Breast epithelium (tissue), 4 donors: Measurements from ENCODE around the gene TENM4. TPM values are rescaled to one million over a fixed set of nuclear protein-coding genes. Genes with fewer than 3 reads are reported as not detected.

Experiments used
- DNase-seq, 2 donors: peaks; one replicate each; pipeline ENCODE4 v3.0.0-alpha.2; 2019; ENCODE audit warnings: low spot score in 2 of 2
- H3K27ac ChIP-seq, 2 donors: fragments of 200-600 bp; sonication (generic) in 1 of 2; one replicate each; pipeline ENCODE4 v1.5.1; 2016 to 2019; ENCODE audit warnings: mild to moderate bottlenecking in 1 of 2
- H3K27me3 ChIP-seq, 2 donors: fragments of 200-600 bp; sonication (generic) in 1 of 2; one replicate each; pipeline versions ENCODE4 v1.5.1 to v1.6.0; 2017 to 2019; ENCODE audit warnings: control low read depth in 1 of 2, mild to moderate bottlenecking in 1 of 2
- H3K36me3 ChIP-seq: fragments of 200-600 bp; one replicate; pipeline ENCODE4 v1.5.1; 2019
- H3K4me1 ChIP-seq, 2 donors: fragments of 200-600 bp; sonication (generic); one replicate each; pipeline ENCODE4 v1.5.1; 2016 to 2019; ENCODE audit warnings: control low read depth in 1 of 2
- H3K4me3 ChIP-seq, 3 donors: fragments of 200-600 bp; sonication (generic); 1 replicate in 2 of 3; 2 replicates in 1 of 3; pipeline ENCODE4 v1.5.1; 2016 to 2019; ENCODE audit warnings: mild to moderate bottlenecking in 3 of 3, moderate library complexity in 2 of 3
- H3K9me3 ChIP-seq, 2 donors: fragments of 200-600 bp; sonication (generic) in 1 of 2; one replicate each; pipeline ENCODE4 v1.5.1; 2016 to 2019; ENCODE audit warnings: control low read depth in 1 of 2
- CTCF ChIP-seq, 3 donors: fragments of 450-650 bp; IDR thresholded peaks; one replicate each; pipeline ENCODE4 v1.5.1; 2016 to 2017; ENCODE audit warnings: antibody characterized with exemption in 3 of 3, mild to moderate bottlenecking in 3 of 3, moderate library complexity in 3 of 3
- POLR2A ChIP-seq: fragments of 450-650 bp; IDR thresholded peaks from one replicate; pipeline ENCODE4 v1.6.1; 2016; ENCODE audit warnings: antibody characterized with exemption, mild to moderate bottlenecking, moderate library complexity
- POLR2AphosphoS5 ChIP-seq, 3 donors: sonication (generic); formaldehyde crosslinking; IDR thresholded peaks; one replicate each; pipeline ENCODE4 v1.6.1; 2017; ENCODE audit warnings: antibody characterized with exemption in 3 of 3
- intact Hi-C: fragments of 100-400 bp; cut with DNase I; formaldehyde crosslinking; loops from one replicate; pipeline ENCODE4 v1.15.1; 2023; ENCODE audit warnings: low total_unique reads
- total RNA-seq, 3 donors: library from RNA; depleted of rRNA; stranded (reverse); fragments of >200 nt; gene quantifications; one replicate each; pipeline ENCODE4 v1.1.0, GENCODE V29; 2016

TENM4 gene
- total RNA-seq, 3 donors from 2014 or later, result 0.29 to 7.9 (median 4.8) TPM

DNA sequence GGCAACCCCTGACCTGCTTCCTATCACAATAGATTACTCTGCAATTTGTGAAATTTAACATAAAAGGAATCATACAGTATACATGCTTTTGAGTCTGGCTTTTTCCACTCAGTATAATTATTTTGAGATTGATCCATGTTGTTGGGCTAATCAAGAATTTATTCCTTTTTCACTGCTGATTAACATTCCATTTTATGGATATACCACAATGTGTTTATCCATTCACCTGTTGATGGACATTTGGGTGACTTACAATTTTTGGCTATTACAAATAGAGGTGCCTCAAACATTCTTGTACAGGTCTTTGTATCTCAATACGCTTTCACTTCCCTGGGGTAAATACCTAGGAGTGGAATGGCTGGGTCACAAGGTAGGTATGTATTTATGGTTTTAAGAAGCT is 24.9 kb downstream of the TENM4 start:
- Histone ChIP-seq H3K27me3 (no peaks in the 10 kb centered on the region), H3K27ac (no peak overlapping the region), H3K36me3 (no peaks in the 10 kb centered on the region), H3K4me1 (no peaks in the 10 kb centered on the region), H3K4me3 (no peak overlapping the region), H3K9me3 (peaks cover 0 to 14% of the 10 kb centered on the region in 2 donors)
- TF ChIP-seq POLR2AphosphoS5 (IDR thresholded peaks at IDR 0.05) (no peak), POLR2A (no peak), CTCF (IDR thresholded peaks at IDR 0.05) (no peak)
- intact Hi-C loops, result no loop called here
- DNase-seq, result no peak

GRCh38 chr11:79415411-79415810 is 25.4 kb downstream of the TENM4 start:
- Histone ChIP-seq H3K4me3 (no peak overlapping the region), H3K4me1 (no peaks in the 10 kb centered on the region), H3K36me3 (no peaks in the 10 kb centered on the region), H3K27ac (no peak overlapping the region), H3K27me3 (no peaks in the 10 kb centered on the region), H3K9me3 (peaks cover 0 to 14% of the 10 kb centered on the region in 2 donors)
- no peak for DNase-seq
- intact Hi-C loops, result no loop called here
- TF ChIP-seq POLR2A, result no peak
- no peak for TF ChIP-seq CTCF (IDR thresholded peaks at IDR 0.05)
- TF ChIP-seq POLR2AphosphoS5 (IDR thresholded peaks at IDR 0.05), result no peak

DNA sequence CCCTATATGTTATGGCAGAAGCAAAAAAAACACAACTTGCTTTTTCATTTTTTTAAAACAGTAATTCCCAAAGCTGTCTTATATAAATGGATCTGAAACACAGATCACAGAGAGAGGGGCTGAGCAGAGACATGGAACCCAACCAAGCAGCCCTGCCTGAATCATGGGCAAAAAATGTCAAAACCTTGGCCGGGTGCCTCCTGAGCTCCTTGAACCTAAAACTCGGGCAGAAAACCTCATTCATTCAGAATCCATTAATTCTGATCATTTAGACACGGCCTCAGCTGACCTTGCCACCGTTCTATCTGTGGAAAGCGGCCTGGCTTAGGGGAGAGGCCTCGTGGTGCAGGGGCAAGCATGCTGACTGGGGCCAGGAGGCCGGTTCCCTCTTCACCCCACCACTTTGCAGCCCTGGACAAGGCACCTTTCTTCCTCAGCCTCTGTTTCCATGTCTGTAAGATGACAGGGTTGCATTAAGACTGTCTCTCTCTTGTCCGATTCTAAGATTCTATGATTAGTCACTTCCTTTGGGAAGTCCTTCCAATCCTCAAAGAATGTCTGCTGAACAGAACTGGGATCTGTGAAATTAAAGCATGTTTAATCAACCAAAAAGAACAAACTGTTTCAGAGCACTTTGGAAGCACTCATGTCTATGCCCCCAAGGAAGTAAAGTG is 26.0 kb downstream of the TENM4 start:
- no peaks in the 10 kb centered on the region for H3K4me1 ChIP-seq
- H3K36me3 ChIP-seq, result no peaks in the 10 kb centered on the region
- H3K27me3 ChIP-seq, result no peaks in the 10 kb centered on the region
- H3K27ac ChIP-seq, result no peak overlapping the region
- intact Hi-C loops, result no loop called here
- DNase-seq, result no peak
- no peak overlapping the region for H3K4me3 ChIP-seq
- TF ChIP-seq POLR2AphosphoS5 (IDR thresholded peaks at IDR 0.05), result no peak
- no peak for TF ChIP-seq POLR2A
- TF ChIP-seq CTCF (IDR thresholded peaks at IDR 0.05), result no peak
- peaks cover 0 to 14% of the 10 kb centered on the region in 2 donors for H3K9me3 ChIP-seq

DNA sequence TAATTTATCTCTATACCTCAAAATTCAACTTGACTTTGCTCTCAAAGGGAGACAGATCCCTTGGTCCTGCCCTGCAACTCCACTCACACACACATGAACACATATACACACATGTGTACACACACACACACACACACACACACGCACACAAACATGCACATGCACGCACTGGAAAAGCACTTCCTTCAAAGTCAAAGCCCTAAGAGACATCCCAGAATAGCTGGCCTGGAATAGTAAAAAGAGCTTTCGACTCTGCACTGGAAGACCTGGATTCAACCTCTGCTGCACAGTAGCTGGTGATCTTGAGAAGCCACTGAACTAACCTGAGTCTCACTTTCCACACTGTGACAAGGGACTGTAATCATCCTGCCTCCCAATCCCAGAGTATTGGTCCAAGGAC is 26.8 kb downstream of the TENM4 start:
- intact Hi-C loops, result no loop called here
- no peak for TF ChIP-seq POLR2A
- no peak for TF ChIP-seq POLR2AphosphoS5 (IDR thresholded peaks at IDR 0.05)
- no peak for TF ChIP-seq CTCF (IDR thresholded peaks at IDR 0.05)
- no peak overlapping the region for H3K27ac ChIP-seq
- no peak overlapping the region for H3K4me3 ChIP-seq
- no peaks in the 10 kb centered on the region for H3K36me3 ChIP-seq
- no peaks in the 10 kb centered on the region for H3K4me1 ChIP-seq
- no peaks in the 10 kb centered on the region for H3K27me3 ChIP-seq
- peaks cover 0 to 14% of the 10 kb centered on the region in 2 donors for H3K9me3 ChIP-seq
- no peak for DNase-seq

DNA sequence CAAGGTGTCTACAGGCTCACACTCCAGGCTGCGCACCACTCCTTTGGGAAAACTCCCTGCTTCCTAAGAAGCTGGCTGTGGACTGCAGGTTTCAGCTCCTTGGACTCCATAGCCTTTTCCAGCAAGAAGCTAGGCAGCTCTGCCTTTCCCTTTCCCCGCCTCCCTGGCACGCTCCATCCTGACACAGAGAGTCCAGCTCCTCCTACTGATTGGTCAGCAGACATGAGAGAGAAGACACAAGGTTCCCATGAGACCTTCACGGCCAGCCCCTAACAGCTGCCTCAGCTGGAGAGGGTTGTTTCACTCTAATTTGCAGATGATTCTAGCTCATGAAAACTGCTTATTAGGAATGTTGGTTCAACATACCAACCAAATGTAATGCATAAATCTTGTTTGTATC is 27.6 kb downstream of the TENM4 start:
- no peaks in the 10 kb centered on the region for H3K36me3 ChIP-seq
- no peaks in the 10 kb centered on the region for H3K4me1 ChIP-seq
- H3K27ac ChIP-seq, result no peak overlapping the region
- H3K9me3 ChIP-seq, result peaks cover 0 to 14% of the 10 kb centered on the region in 2 donors
- no peak overlapping the region for H3K4me3 ChIP-seq
- H3K27me3 ChIP-seq, result no peaks in the 10 kb centered on the region
- TF ChIP-seq CTCF (IDR thresholded peaks at IDR 0.05), result no peak
- TF ChIP-seq POLR2A, result no peak
- no peak for TF ChIP-seq POLR2AphosphoS5 (IDR thresholded peaks at IDR 0.05)
- intact Hi-C loops, result no loop called here
- DNase-seq, result peak in 1 of 2 donors; percentile 46
